Tibial nerve (tissue), 4 donors: ENCODE results near the gene MAP2K2.

Experiments
- CTCF ChIP-seq, 5 experiments: fragments of 200-600 bp in 3 of 5; fragments of 450-650 bp in 2 of 5; sonication (generic) in 3 of 5; IDR thresholded peaks; one replicate each; pipeline ENCODE4 v1.5.1; 2016 to 2019; ENCODE audit warnings: antibody characterized with exemption in 5 of 5, mild to moderate bottlenecking in 3 of 5, moderate library complexity in 2 of 5
- EP300 ChIP-seq, 2 donors: sonication (generic); formaldehyde crosslinking; IDR thresholded peaks; one replicate each; pipeline ENCODE4 v1.6.1; 2017; ENCODE audit warnings: antibody characterized with exemption in 2 of 2, mild to moderate bottlenecking in 1 of 2
- POLR2A ChIP-seq, 2 donors: fragments of 450-650 bp; IDR thresholded peaks; one replicate each; pipeline ENCODE4 v1.6.1; 2017; ENCODE audit warnings: antibody characterized with exemption in 2 of 2, mild to moderate bottlenecking in 2 of 2, moderate library complexity in 2 of 2

- TF ChIP-seq CTCF (IDR thresholded peaks at IDR 0.05) (no peak), POLR2A (IDR thresholded peaks at IDR 0.05) (no peak), EP300 (IDR thresholded peaks at IDR 0.05) (no peak)
Observed at GRCh38 chr19:4055209-4055552, 68.7 kb downstream of the MAP2K2 start.
